H1 (cell line): ENCODE data around the gene ALKBH7. TPM values are rescaled to one million over a fixed set of nuclear protein-coding genes. Genes with fewer than 3 reads are reported as not detected.

Source experiments
- CTCF ChIA-PET: fragments of 300-600 bp; sonication (Branson Sonifier 250); formaldehyde crosslinking; loops from one replicate; lab custom pipeline; 2021; ENCODE audit not compliant: partially characterized antibody; lab: Charles Lee
- POLR2A ChIA-PET: fragments of 300-600 bp; sonication (Branson Sonifier 250); formaldehyde crosslinking; loops from one replicate; lab custom pipeline; 2021; ENCODE audit warnings: inconsistent platforms; ENCODE audit not compliant: partially characterized antibody; lab: Charles Lee
- DNase-seq, 2 experiments: peaks; one replicate each; pipeline versions ENCODE4 v3.0.0 to v3.0.0-alpha.2; 2010 to 2022; ENCODE audit warnings: low spot score in 2 of 2, low read depth in 1 of 2, mixed read lengths in 1 of 2
- FAIRE-seq: peaks from 2 replicates; lab custom pipeline; 2011; peaks lifted over from hg19 to GRCh38; lab: Jason Lieb, UNC
- H2AFZ ChIP-seq: 2 replicates; pipeline ENCODE4 v1.8.1; 2012; ENCODE audit warnings: low read length, inconsistent platforms
- H2AK5ac ChIP-seq: 2 replicates; pipeline ENCODE4 v1.6.1; 2013; ENCODE audit warnings: low read depth, low read length
- H2BK120ac ChIP-seq: replicated peaks from 2 replicates; pipeline ENCODE3; 2013; ENCODE audit warnings: low read depth, low read length, inconsistent platforms
- H2BK12ac ChIP-seq: 2 replicates; pipeline ENCODE4 v1.6.1; 2013; ENCODE audit warnings: low read depth, low read length
- H2BK15ac ChIP-seq: 2 replicates; pipeline ENCODE4 v1.6.1; 2013; ENCODE audit warnings: low read length
- H2BK20ac ChIP-seq: 2 replicates; pipeline ENCODE4 v1.6.1; 2013; ENCODE audit warnings: low read length
- H2BK5ac ChIP-seq: 2 replicates; pipeline ENCODE4 v1.6.1; 2013; ENCODE audit warnings: low read depth, low read length
- H3K14ac ChIP-seq: 2 replicates; pipeline ENCODE4 v1.6.1; 2013; ENCODE audit warnings: inconsistent platforms; ENCODE audit not compliant: insufficient read length
- H3K18ac ChIP-seq: 2 replicates; pipeline ENCODE4 v1.6.1; 2013; ENCODE audit warnings: low read length; ENCODE audit errors: extremely low read depth
- H3K23ac ChIP-seq: 2 replicates; pipeline ENCODE4 v1.6.1; 2013; ENCODE audit warnings: inconsistent platforms; ENCODE audit not compliant: insufficient read length
- H3K23me2 ChIP-seq: 2 replicates; pipeline ENCODE4 v1.6.1; 2013; ENCODE audit warnings: low read depth, low read length
- H3K27ac ChIP-seq: 2 replicates; pipeline ENCODE4 v1.6.1; 2011; ENCODE audit warnings: low read depth, low read length, inconsistent platforms
- H3K27me3 ChIP-seq, 4 experiments: replicated peaks in 1 of 4; 1 replicate in 1 of 4; 2 replicates in 3 of 4; pipeline versions ENCODE4 v1.6.1 to v1.8.1; 2011 to 2013; ENCODE audit warnings: low read length in 3 of 4, mild to moderate bottlenecking in 3 of 4, inconsistent platforms in 2 of 4, mixed read lengths in 2 of 4, moderate library complexity in 1 of 4; ENCODE audit not compliant: control insufficient read depth in 3 of 4, insufficient read depth in 3 of 4; ENCODE audit errors: extremely low read depth in 1 of 4
- H3K36me3 ChIP-seq, 4 experiments: 2 replicates each; pipeline versions ENCODE4 v1.6.1 to v1.8.1; 2011 to 2013; ENCODE audit warnings: mild to moderate bottlenecking in 4 of 4, low read length in 3 of 4, moderate library complexity in 2 of 4, control low read depth in 1 of 4, inconsistent platforms in 1 of 4; ENCODE audit not compliant: insufficient read depth in 4 of 4, control insufficient read depth in 2 of 4
- H3K4ac ChIP-seq: replicated peaks from 2 replicates; pipeline ENCODE3; 2013; ENCODE audit warnings: low read length, low read depth, mixed read lengths, inconsistent platforms; ENCODE audit not compliant: insufficient read length
- H3K4me1 ChIP-seq, 4 experiments: replicated peaks in 1 of 4; 1 replicate in 1 of 4; 2 replicates in 3 of 4; pipeline versions ENCODE4 v1.6.1 to v1.8.1; 2011 to 2013; ENCODE audit warnings: low read length in 3 of 4, inconsistent platforms in 2 of 4, mixed read lengths in 1 of 4; ENCODE audit not compliant: insufficient read depth in 4 of 4, control insufficient read depth in 3 of 4
- H3K4me2 ChIP-seq, 2 experiments: 2 replicates each; pipeline versions ENCODE4 v1.6.1 to v1.8.1; 2011 to 2013; ENCODE audit warnings: low read depth in 2 of 2, low read length in 2 of 2, control low read depth in 1 of 2, inconsistent platforms in 1 of 2, mild to moderate bottlenecking in 1 of 2; ENCODE audit not compliant: insufficient read depth in 1 of 2
- H3K4me3 ChIP-seq, 4 experiments: fragments of 200-600, 300-600 bp in 1 of 4; sonication (generic), shearing (Covaris generic), sonication (Bioruptor Twin) in 1 of 4; 2 replicates each; pipeline versions ENCODE4 v1.5.1 to v1.8.1; 2011 to 2016; ENCODE audit warnings: low read length in 4 of 4, low read depth in 3 of 4, control low read depth in 2 of 4, inconsistent platforms in 2 of 4, mild to moderate bottlenecking in 2 of 4, mixed read lengths in 1 of 4, moderate library complexity in 1 of 4; ENCODE audit not compliant: insufficient read depth in 2 of 4; ENCODE audit errors: extremely low read depth in 1 of 4
- H3K56ac ChIP-seq: replicated peaks from 2 replicates; pipeline ENCODE3; 2013; ENCODE audit warnings: low read depth, mild to moderate bottlenecking, mixed read lengths, low read length, inconsistent platforms; ENCODE audit not compliant: insufficient read length
- H3K79me1 ChIP-seq: 2 replicates; pipeline ENCODE4 v1.6.1; 2013; ENCODE audit warnings: low read depth, low read length, control low read depth
- H3K79me2 ChIP-seq, 2 experiments: 2 replicates each; pipeline versions ENCODE4 v1.6.1 to v1.8.1; 2012 to 2013; ENCODE audit warnings: low read length in 2 of 2, mild to moderate bottlenecking in 2 of 2, inconsistent platforms in 1 of 2; ENCODE audit not compliant: insufficient read depth in 2 of 2, control insufficient read depth in 1 of 2
- H3K9ac ChIP-seq, 4 experiments: replicated peaks in 1 of 4; 1 replicate in 1 of 4; 2 replicates in 3 of 4; pipeline versions ENCODE4 v1.6.1 to v1.8.1; 2011 to 2013; ENCODE audit warnings: low read depth in 3 of 4, low read length in 3 of 4, control low read depth in 2 of 4, mild to moderate bottlenecking in 2 of 4, moderate library complexity in 2 of 4, inconsistent platforms in 1 of 4; ENCODE audit errors: extremely low read depth in 1 of 4
- H3K9me3 ChIP-seq, 2 experiments: 2 replicates each; pipeline versions ENCODE4 v1.6.1 to v1.8.1; 2012 to 2013; ENCODE audit warnings: mild to moderate bottlenecking in 2 of 2, moderate library complexity in 2 of 2, control low read depth in 1 of 2, inconsistent platforms in 1 of 2, low read depth in 1 of 2, low read length in 1 of 2, mixed read lengths in 1 of 2; ENCODE audit not compliant: insufficient read depth in 2 of 2
- H4K20me1 ChIP-seq, 2 experiments: replicated peaks in 1 of 2; 2 replicates each; pipeline versions ENCODE3 to v1.8.1; 2011 to 2013; ENCODE audit warnings: inconsistent platforms in 2 of 2, low read length in 2 of 2, mild to moderate bottlenecking in 1 of 2; ENCODE audit not compliant: insufficient read depth in 2 of 2, control insufficient read depth in 1 of 2
- H4K5ac ChIP-seq: 2 replicates; pipeline ENCODE4 v1.6.1; 2013; ENCODE audit warnings: low read length, low read depth, mixed read lengths, inconsistent platforms; ENCODE audit not compliant: insufficient read length
- H4K8ac ChIP-seq: 2 replicates; pipeline ENCODE4 v1.8.0; 2013; ENCODE audit warnings: mild to moderate bottlenecking, moderate library complexity, low read length, inconsistent platforms; ENCODE audit not compliant: insufficient read depth; ENCODE audit errors: extremely low read depth
- H4K91ac ChIP-seq: replicated peaks from 2 replicates; pipeline ENCODE3; 2013; ENCODE audit warnings: low read length, mixed read lengths, inconsistent platforms; ENCODE audit not compliant: insufficient read length
- CTCF ChIP-seq, 3 experiments: IDR thresholded peaks; 1 replicate in 2 of 3; 2 replicates in 1 of 3; pipeline versions ENCODE4 v1.5.1 to v1.6.1; 2011; ENCODE audit warnings: low read length in 3 of 3, mild to moderate bottlenecking in 3 of 3, inconsistent platforms in 2 of 3, low read depth in 1 of 3, moderate library complexity in 1 of 3; ENCODE audit not compliant: insufficient read depth in 1 of 3; ENCODE audit errors: control extremely low read depth in 1 of 3
- SIX5 ChIP-seq: IDR thresholded peaks from 2 replicates; pipeline ENCODE4 v1.6.1; 2011; ENCODE audit warnings: mild to moderate bottlenecking, low read depth, low read length
- WGBS, 2 experiments: shearing (Covaris generic) in 1 of 2; methylation state at CpG; one replicate each; pipeline versions ENCODE4 v1.1.6 to v1.1.7; 2013 to 2015; ENCODE audit warnings: low lambda C conversion rate in 2 of 2, mixed read lengths in 2 of 2, inconsistent platforms in 1 of 2, low coverage in 1 of 2, missing lambda C conversion rate in 1 of 2; ENCODE audit not compliant: insufficient replicate concordance in 2 of 2, insufficient coverage in 1 of 2, insufficient read length in 1 of 2; ENCODE audit errors: extremely low coverage in 1 of 2, missing lambda C conversion rate in 1 of 2; 5-methylcytosine and 5-hydroxymethylcytosine counted together
- polyA plus RNA-seq, 7 experiments: library from polyadenylated mRNA; depleted of rRNA in 3 of 7; stranded (reverse) in 5 of 7; unstranded in 2 of 7; fragments of >200 nt in 5 of 7; fragments of 200-250 nt in 2 of 7; gene quantifications; 1 replicate in 5 of 7; 2 replicates in 1 of 7; 4 replicates in 1 of 7; pipeline versions ENCODE4 v1.2.1 to v1.2.3, GENCODE V29; 2011 to 2013; ENCODE audit warnings: missing spikeins in 2 of 7, mixed read lengths in 2 of 7
- total RNA-seq: library from RNA; stranded (reverse); fragmentation: NEBNext Ultra II Directional; extraction: Animal tissue kit (Norgen Biotek cat#: 25700); gene quantifications from 2 replicates; pipeline ENCODE4 v1.2.1, GENCODE V29; 2021

Gene ALKBH7
- total and polyA plus RNA-seq, 2 of the 8 experiments (the other 6 are each of a cell fraction or from before 2014, with no cell fraction given), result 66.3 to 100 TPM

- Histone ChIP-seq H2BK120ac (no peak overlapping the region), H3K23ac (no peak overlapping the region), H3K4me1 (no peaks in the 10 kb centered on the region), H3K14ac (no peak overlapping the region), H3K18ac (no peak overlapping the region), H3K27ac (no peak overlapping the region), H3K4me3 (no peak overlapping the region), H2BK5ac (no peak overlapping the region), H2BK20ac (no peak overlapping the region), H2BK15ac (no peak overlapping the region), H4K20me1 (no peaks in the 10 kb centered on the region), H3K23me2 (no peaks in the 10 kb centered on the region), H2AK5ac (no peak overlapping the region), H3K9me3 (peaks cover 8 to 22% of the 10 kb centered on the region in 2 experiments; a peak in 3 of 4 replicates), H3K27me3 (no peaks in the 10 kb centered on the region), H3K79me2 (no peaks in the 10 kb centered on the region), H2BK12ac (no peak overlapping the region), H3K9ac (no peak overlapping the region), H2AFZ (no peak overlapping the region), H3K36me3 (no peaks in the 10 kb centered on the region), H3K4ac (no peak overlapping the region), H3K79me1 (no peaks in the 10 kb centered on the region), H4K5ac (no peak overlapping the region), H3K56ac (no peak overlapping the region), H4K91ac (no peak overlapping the region), H4K8ac (no peak overlapping the region), H3K4me2 (no peak overlapping the region)
- POLR2A ChIA-PET, result no interaction called here
- no peak for DNase-seq
- FAIRE-seq, result no peak
- no peak for TF ChIP-seq SIX5
- peak in 1 of 3 experiments; percentile 9; a peak in 1 of 4 replicates for TF ChIP-seq CTCF (IDR thresholded peaks at IDR 0.05; ENCODE audit: control extremely low read depth in 1 of 3, insufficient read depth in 1 of 3, low read depth in 1 of 3, low read length in 3 of 3)
- CTCF ChIA-PET, result interaction anchor here (0.6 to 1.7 kb wide), 2 partner anchors 12 to 573 kb away, joined by 3 to 7 read pairs; no protein-coding TSS in a partner anchor
- WGBS, 2 experiments, result 72% methylated on average over 14 of the region's 14 CpGs; no CpG with 5 or more reads in 1 of the 2 experiments
Measured at GRCh38 chr19:6340493-6341201, 31.9 kb upstream of the ALKBH7 start.
